IMR-90 (cell line): Measurements from ENCODE around the gene TMEM139. TPM values are rescaled to one million over a fixed set of nuclear protein-coding genes. Genes with fewer than 3 reads are reported as not detected.
A peak's percentile ranks its signal among the peaks of the same experiment; 100 is the strongest.

Experiments
- ATAC-seq: fragments of 200-7000 bp; cut with Tn5 transposase; 2 replicates; pipeline ENCODE4 v1.9.1; 2020; ENCODE audit warnings: low read depth, mild to moderate bottlenecking, moderate library complexity
- BruUV-seq: library from RNA; stranded (reverse); fragments of 400-500 nt; replicated peaks from 2 replicates; lab custom pipeline; 2021; lab: Mats Ljungman, UMichigan
- CTCF ChIA-PET: fragments of 300-600 bp; formaldehyde crosslinking; extraction: SDS; loops from one replicate; lab custom pipeline; 2021; ENCODE audit warnings: antibody characterized with exemption; lab: Yijun Ruan, JAX
- POLR2A ChIA-PET: fragments of 300-600 bp; sonication (Branson Sonifier 250); formaldehyde crosslinking; loops from one replicate; lab custom pipeline; 2022; ENCODE audit warnings: antibody characterized with exemption; ENCODE audit not compliant: unreplicated experiment; lab: Charles Lee
- DNase-seq: peaks from one replicate; pipeline ENCODE4 v3.0.0; 2013
- H2AFZ ChIP-seq: replicated peaks from 2 replicates; pipeline ENCODE3; 2013; ENCODE audit warnings: low read length, mild to moderate bottlenecking; ENCODE audit not compliant: poor library complexity
- H2AK5ac ChIP-seq: 2 replicates; pipeline ENCODE4 v1.6.1; 2013; ENCODE audit warnings: low read depth, low read length, inconsistent platforms
- H2AK9ac ChIP-seq: replicated peaks from 2 replicates; pipeline ENCODE3; 2013; ENCODE audit warnings: mild to moderate bottlenecking, low read depth, low read length, moderate library complexity; ENCODE audit not compliant: poor library complexity
- H2BK120ac ChIP-seq: 2 replicates; pipeline ENCODE4 v1.6.1; 2013; ENCODE audit warnings: low read depth, low read length, inconsistent platforms
- H2BK15ac ChIP-seq: 3 replicates; pipeline ENCODE4 v1.6.1; 2013; ENCODE audit warnings: low read depth, low read length, inconsistent platforms
- H2BK20ac ChIP-seq: 2 replicates; pipeline ENCODE4 v1.6.1; 2013; ENCODE audit warnings: low read depth, mild to moderate bottlenecking, inconsistent platforms, low read length, moderate library complexity
- H2BK5ac ChIP-seq: 2 replicates; pipeline ENCODE4 v1.6.1; 2013; ENCODE audit warnings: mild to moderate bottlenecking, low read depth, low read length, inconsistent platforms; ENCODE audit not compliant: poor library complexity, severe bottlenecking
- H3K14ac ChIP-seq: replicated peaks from 2 replicates; pipeline ENCODE4 v1.6.1; 2013; ENCODE audit warnings: low read depth, low read length, inconsistent platforms
- H3K18ac ChIP-seq: 2 replicates; pipeline ENCODE4 v1.6.1; 2013; ENCODE audit warnings: low read depth, low read length, control low read depth
- H3K23ac ChIP-seq: 2 replicates; pipeline ENCODE4 v1.6.1; 2013; ENCODE audit warnings: low read depth, low read length, inconsistent platforms
- H3K27ac ChIP-seq: 2 replicates; pipeline ENCODE4 v1.5.1; 2013; ENCODE audit warnings: mild to moderate bottlenecking, control low read depth, low read length; ENCODE audit not compliant: insufficient read depth
- H3K27me3 ChIP-seq: 2 replicates; pipeline ENCODE4 v1.6.1; 2013; ENCODE audit warnings: low read length; ENCODE audit not compliant: control insufficient read depth, insufficient read depth
- H3K36me3 ChIP-seq: 2 replicates; pipeline ENCODE4 v1.6.1; 2013; ENCODE audit warnings: low read length, mixed read lengths; ENCODE audit not compliant: control insufficient read depth, insufficient read depth
- H3K4ac ChIP-seq: 2 replicates; pipeline ENCODE4 v1.6.1; 2013; ENCODE audit warnings: low read depth, low read length, inconsistent platforms
- H3K4me1 ChIP-seq: 2 replicates; pipeline ENCODE4 v1.6.1; 2013; ENCODE audit warnings: low read length, mixed read lengths; ENCODE audit not compliant: control insufficient read depth, insufficient read depth
- H3K4me2 ChIP-seq: 2 replicates; pipeline ENCODE4 v1.6.1; 2013; ENCODE audit warnings: low read depth, mild to moderate bottlenecking, control low read depth, low read length, moderate library complexity
- H3K4me3 ChIP-seq: 2 replicates; pipeline ENCODE4 v1.5.1; 2013; ENCODE audit warnings: low read depth, mild to moderate bottlenecking, control low read depth, low read length, moderate library complexity; ENCODE audit not compliant: insufficient read depth
- H3K56ac ChIP-seq: 2 replicates; pipeline ENCODE4 v1.6.1; 2013; ENCODE audit warnings: low read length, inconsistent platforms; ENCODE audit not compliant: insufficient read depth; ENCODE audit errors: extremely low read depth
- H3K79me1 ChIP-seq, 2 experiments: 2 replicates each; pipeline ENCODE4 v1.6.1; 2013; ENCODE audit warnings: low read length in 2 of 2, inconsistent platforms in 1 of 2, low read depth in 1 of 2
- H3K9ac ChIP-seq: 2 replicates; pipeline ENCODE4 v1.6.1; 2013; ENCODE audit warnings: low read depth, low read length, control low read depth
- H3K9me1 ChIP-seq: 2 replicates; pipeline ENCODE4 v1.6.1; 2013; ENCODE audit warnings: low read length, inconsistent platforms; ENCODE audit not compliant: insufficient read depth
- H3K9me3 ChIP-seq: 2 replicates; pipeline ENCODE4 v1.6.1; 2013; ENCODE audit warnings: low read length; ENCODE audit not compliant: control insufficient read depth, insufficient read depth
- H4K20me1 ChIP-seq: 2 replicates; pipeline ENCODE4 v1.6.1; 2013; ENCODE audit warnings: low read length, inconsistent platforms; ENCODE audit not compliant: insufficient read depth
- H4K5ac ChIP-seq: 2 replicates; pipeline ENCODE4 v1.6.1; 2013; ENCODE audit warnings: mild to moderate bottlenecking, low read depth, low read length, control low read depth
- H4K8ac ChIP-seq, 2 experiments: 2 replicates each; pipeline ENCODE4 v1.6.1; 2013; ENCODE audit warnings: low read depth in 2 of 2, low read length in 2 of 2, control low read depth in 1 of 2, inconsistent platforms in 1 of 2
- H4K91ac ChIP-seq: 2 replicates; pipeline ENCODE4 v1.6.1; 2013; ENCODE audit warnings: low read depth, low read length, inconsistent platforms; ENCODE audit not compliant: insufficient read depth
- MXI1 ChIP-seq: IDR thresholded peaks from 2 replicates; pipeline ENCODE4 v1.6.1; 2012; ENCODE audit warnings: low read depth, mild to moderate bottlenecking, low read length, moderate library complexity, borderline replicate concordance
- RFX5 ChIP-seq: IDR thresholded peaks from 2 replicates; pipeline ENCODE4 v1.8.0; 2012; ENCODE audit warnings: low read depth, mild to moderate bottlenecking, low read length, moderate library complexity
- WGBS, 2 experiments: methylation state at CpG; one replicate each; pipeline versions ENCODE4 v1.1.5 to v1.1.7; 2013; ENCODE audit warnings: missing lambda C conversion rate in 2 of 2; ENCODE audit not compliant: insufficient read length in 1 of 2; ENCODE audit errors: extremely low coverage in 2 of 2; 5-methylcytosine and 5-hydroxymethylcytosine counted together
- dilution Hi-C: fragments of 300-500 bp; cut with HindIII; formaldehyde crosslinking; loops from one replicate; pipeline ENCODE4 v1.14.3; 2018; ENCODE audit warnings: low sequenced_read_pairs; ENCODE audit not compliant: unreplicated experiment
- in situ Hi-C: fragments of 300-500 bp; cut with MboI; formaldehyde crosslinking; loops from 3 replicates; pipeline ENCODE4 v1.14.3; 2019; ENCODE audit warnings: low sequenced_read_pairs, inconsistent platforms, mixed read lengths
- intact Hi-C: fragments of 100-400 bp; cut with micrococcal nuclease; formaldehyde crosslinking; loops from 2 replicates; pipeline ENCODE4 v1.10.0; 2022
- polyA plus RNA-seq, 3 experiments: library from polyadenylated mRNA; depleted of rRNA; stranded (reverse); fragments of >200 nt; gene quantifications; 2 replicates each; pipeline ENCODE4 v1.2.3, GENCODE V29; 2012; ENCODE audit warnings: low replicate concordance in 1 of 3
- total RNA-seq: library from RNA; depleted of rRNA; stranded (reverse); fragments of >200 nt; gene quantifications from 2 replicates; pipeline ENCODE4 v1.2.3, GENCODE V29; 2012

The TMEM139 gene
- total and polyA plus RNA-seq, 2 of the 4 experiments (the other 2 are of a cell fraction) = 0.07 TPM; not detected in 1

- no peak overlapping the region for H4K8ac ChIP-seq
- H3K14ac ChIP-seq = no peak overlapping the region
- no peak overlapping the region for H2AFZ ChIP-seq
- no peak overlapping the region for H3K23ac ChIP-seq
- no peak overlapping the region for H2BK120ac ChIP-seq
- no peaks in the 10 kb centered on the region for H3K9me3 ChIP-seq
- H2BK20ac ChIP-seq = no peak overlapping the region
- no peak overlapping the region for H2AK9ac ChIP-seq
- no peak overlapping the region for H4K5ac ChIP-seq
- in situ Hi-C loops (no loop called here), dilution Hi-C loops (no loop called here), intact Hi-C loops (no loop called here)
- no TSS peak for BruUV-seq
- ChIA-PET CTCF (interaction anchor here (0.9 kb wide), 1 partner anchor 20 kb away, joined by 3 read pairs; no protein-coding TSS in a partner anchor), POLR2A (no interaction called here)
- no peak overlapping the region for H3K18ac ChIP-seq
- no peak overlapping the region for H3K27ac ChIP-seq
- H2AK5ac ChIP-seq = no peak overlapping the region
- no peak overlapping the region for H3K9ac ChIP-seq
- TF ChIP-seq MXI1 = peak; percentile 90
- no peak for TF ChIP-seq RFX5
- H2BK5ac ChIP-seq = no peak overlapping the region
- H3K4me2 ChIP-seq = no peak overlapping the region
- no peak overlapping the region for H2BK15ac ChIP-seq
- H3K56ac ChIP-seq = no peak overlapping the region
- H3K9me1 ChIP-seq = no peaks in the 10 kb centered on the region
- H3K4me1 ChIP-seq = no peaks in the 10 kb centered on the region
- WGBS, 2 experiments = 80% methylated on average over 1 of the region's 8 CpGs; no CpG with 5 or more reads in 1 of the 2 experiments
- no peaks in the 10 kb centered on the region for H3K36me3 ChIP-seq
- no peaks in the 10 kb centered on the region for H4K20me1 ChIP-seq
- peak; percentile 71 for ATAC-seq
- H3K4me3 ChIP-seq = no peak overlapping the region
- DNase-seq = peak; percentile 68
- H4K91ac ChIP-seq = no peak overlapping the region
- no peaks in the 10 kb centered on the region for H3K27me3 ChIP-seq
- H3K4ac ChIP-seq = no peak overlapping the region
- no peaks in the 10 kb centered on the region for H3K79me1 ChIP-seq
Measured at GRCh38 chr7:143279186-143280098, 5.3 kb upstream of the TMEM139 start.
